Endothelial cell of umbilical vein (primary cell): ENCODE measurements around the gene PLA2G4C. TPM values are rescaled to one million over a fixed set of nuclear protein-coding genes. Genes with fewer than 3 reads are reported as not detected.

Experiments used
- BruUV-seq: library from RNA; stranded (reverse); fragments of 400-500 nt; replicated peaks from 2 replicates; lab custom pipeline; 2021; lab: Mats Ljungman, UMichigan
- CTCF ChIA-PET: fragments of 300-600, 350-600 bp; sonication (Branson Sonifier 250); formaldehyde crosslinking; loops from one replicate; lab custom pipeline; 2021; ENCODE audit warnings: antibody characterized with exemption, inconsistent platforms; lab: Charles Lee
- POLR2A ChIA-PET: fragments of 300-600, 350-600 bp; sonication (Branson Sonifier 250); formaldehyde crosslinking; loops from one replicate; lab custom pipeline; 2021; ENCODE audit warnings: antibody characterized with exemption, inconsistent platforms; lab: Charles Lee
- DNase-seq: peaks from one replicate; pipeline ENCODE4 v3.0.0-alpha.2; 2011; ENCODE audit warnings: low read depth, low spot score
- FAIRE-seq: peaks from 2 replicates; lab custom pipeline; 2011; peaks lifted over from hg19 to GRCh38; lab: Jason Lieb, UNC
- H2AFZ ChIP-seq: 2 replicates; pipeline ENCODE4 v1.6.0; 2012; ENCODE audit warnings: low read depth, low read length, control low read depth, inconsistent platforms
- H3K27ac ChIP-seq: 2 replicates; pipeline ENCODE4 v1.5.1; 2011; ENCODE audit warnings: low read depth, mild to moderate bottlenecking, control low read depth, low read length, moderate library complexity; ENCODE audit not compliant: insufficient read depth
- H3K27me3 ChIP-seq, 2 experiments: 2 replicates each; pipeline versions ENCODE4 v1.6.0 to v1.6.1; 2011; ENCODE audit warnings: low read length in 2 of 2, mixed read lengths in 1 of 2; ENCODE audit not compliant: control insufficient read depth in 2 of 2, insufficient read depth in 2 of 2
- H3K36me3 ChIP-seq, 2 experiments: 2 replicates in 1 of 2; 3 replicates in 1 of 2; pipeline ENCODE4 v1.5.1; 2011; ENCODE audit warnings: low read length in 2 of 2, mild to moderate bottlenecking in 1 of 2, moderate library complexity in 1 of 2; ENCODE audit not compliant: control insufficient read depth in 2 of 2, insufficient read depth in 2 of 2; ENCODE audit errors: extremely low read depth in 1 of 2
- H3K4me1 ChIP-seq: 3 replicates; pipeline ENCODE4 v1.5.1; 2011; ENCODE audit warnings: mild to moderate bottlenecking, low read length; ENCODE audit not compliant: control insufficient read depth, insufficient read depth; ENCODE audit errors: extremely low read depth
- H3K4me2 ChIP-seq: 2 replicates; pipeline ENCODE4 v1.6.1; 2011; ENCODE audit warnings: low read length, control low read depth, mixed read lengths; ENCODE audit not compliant: insufficient read depth
- H3K4me3 ChIP-seq, 3 experiments: fragments of 200-600 bp in 1 of 3; sonication (generic), shearing (Covaris generic) in 1 of 3; replicated peaks in 1 of 3; 2 replicates each; pipeline ENCODE4 v1.5.1; 2011 to 2016; ENCODE audit warnings: control low read depth in 3 of 3, low read length in 3 of 3, mild to moderate bottlenecking in 2 of 3, inconsistent platforms in 1 of 3, low read depth in 1 of 3, moderate library complexity in 1 of 3; ENCODE audit not compliant: insufficient read depth in 1 of 3
- H3K79me2 ChIP-seq: 2 replicates; pipeline ENCODE4 v1.6.0; 2012; ENCODE audit warnings: low read length, inconsistent platforms; ENCODE audit not compliant: control insufficient read depth, insufficient read depth
- H3K9ac ChIP-seq: replicated peaks from 2 replicates; pipeline ENCODE3; 2011; ENCODE audit warnings: low read length, control low read depth; ENCODE audit not compliant: insufficient read depth; ENCODE audit errors: extremely low read depth
- H3K9me1 ChIP-seq: replicated peaks from 3 replicates; pipeline ENCODE4 v1.6.0; 2011; ENCODE audit warnings: mild to moderate bottlenecking, low read length; ENCODE audit not compliant: control insufficient read depth, insufficient read depth; ENCODE audit errors: extremely low read depth
- H3K9me3 ChIP-seq: replicated peaks from 2 replicates; pipeline ENCODE4 v1.5.1; 2012; ENCODE audit warnings: low read length, inconsistent platforms; ENCODE audit not compliant: control insufficient read depth, insufficient read depth
- H4K20me1 ChIP-seq: replicated peaks from 2 replicates; pipeline ENCODE3; 2011; ENCODE audit warnings: mild to moderate bottlenecking, low read length; ENCODE audit not compliant: control insufficient read depth, insufficient read depth; ENCODE audit errors: extremely low read depth
- CTCF ChIP-seq, 2 donors: IDR thresholded peaks; 1 replicate in 1 of 2; 2 replicates in 1 of 2; pipeline ENCODE4 v1.5.1; 2011; ENCODE audit warnings: low read length in 2 of 2, mild to moderate bottlenecking in 2 of 2, moderate library complexity in 2 of 2, control low read depth in 1 of 2, inconsistent platforms in 1 of 2, low read depth in 1 of 2; ENCODE audit not compliant: insufficient read depth in 1 of 2; ENCODE audit errors: extremely low read depth in 1 of 2
- EZH2 ChIP-seq: IDR thresholded peaks from 2 replicates; pipeline ENCODE4 v1.6.1; 2012; ENCODE audit warnings: borderline replicate concordance, low read depth, mild to moderate bottlenecking, moderate library complexity, low read length, inconsistent platforms; ENCODE audit not compliant: severe bottlenecking
- FOS ChIP-seq: IDR thresholded peaks from 2 replicates; pipeline ENCODE4 v1.6.1; 2011; ENCODE audit warnings: mild to moderate bottlenecking, low read length, moderate library complexity, borderline replicate concordance; ENCODE audit not compliant: insufficient read depth
- GATA2 ChIP-seq: IDR thresholded peaks from 2 replicates; pipeline ENCODE4 v1.7.0; 2011; ENCODE audit warnings: low read depth, mild to moderate bottlenecking, moderate library complexity, mixed read lengths, low read length; ENCODE audit not compliant: insufficient read length, insufficient read depth
- JUN ChIP-seq: IDR thresholded peaks from 2 replicates; pipeline ENCODE4 v1.6.1; 2011; ENCODE audit warnings: borderline replicate concordance, low read depth; ENCODE audit not compliant: insufficient read length, insufficient read depth
- MAX ChIP-seq: IDR thresholded peaks from 2 replicates; pipeline ENCODE4 v1.6.1; 2011; ENCODE audit not compliant: insufficient read depth, insufficient read length
- MYC ChIP-seq: IDR thresholded peaks from one replicate; pipeline ENCODE4 v1.6.1; 2011; ENCODE audit warnings: mild to moderate bottlenecking, low read depth, low read length
- POLR2A ChIP-seq: IDR thresholded peaks from 2 replicates; pipeline ENCODE4 v1.6.1; 2012; ENCODE audit warnings: low read depth, mild to moderate bottlenecking, control low read depth, low read length
- POLR2AphosphoS5 ChIP-seq: IDR thresholded peaks from 2 replicates; pipeline ENCODE4 v1.6.1; 2012; ENCODE audit warnings: low read depth, mild to moderate bottlenecking, control low read depth, low read length, moderate library complexity; ENCODE audit not compliant: insufficient read depth
- dilution Hi-C: fragments of 300-500 bp; cut with MboI; formaldehyde crosslinking; loops from one replicate; pipeline ENCODE4 v1.15.0; 2019; ENCODE audit warnings: low sequenced_read_pairs; ENCODE audit not compliant: extremely low pct_ligation_motif_present
- intact Hi-C: fragments of 100-400 bp; cut with micrococcal nuclease; formaldehyde crosslinking; loops from one replicate; pipeline ENCODE4 v1.10.0; 2022
- polyA plus RNA-seq, 4 experiments: library from polyadenylated mRNA; depleted of rRNA in 3 of 4; stranded (reverse) in 3 of 4; unstranded in 1 of 4; fragments of >200 nt; gene quantifications; 2 replicates each; pipeline versions ENCODE4 v1.2.1 to v1.2.3, GENCODE V29; 2011 to 2012; ENCODE audit warnings: missing spikeins in 1 of 4
- total RNA-seq: library from RNA; stranded (reverse); gene quantifications from 2 replicates; pipeline ENCODE4 v1.2.3, GENCODE V29; 2021

Gene PLA2G4C
- total and polyA plus RNA-seq, 2 donors (not counting 3 experiments of a cell fraction or from before 2014, with no cell fraction given), result 53.1 to 63.4 TPM

GRCh38 chr19:48148576-48148975 is 38.0 kb upstream of the PLA2G4C start:
- Histone ChIP-seq H3K36me3 (peaks cover 0 to 2% of the 10 kb centered on the region in 2 experiments), H3K27me3 (no peaks in the 10 kb centered on the region), H3K9ac (no peak overlapping the region), H4K20me1 (no peaks in the 10 kb centered on the region), H2AFZ (no peak overlapping the region), H3K4me2 (no peak overlapping the region), H3K4me3 (no peak overlapping the region), H3K79me2 (no peaks in the 10 kb centered on the region), H3K4me1 (peaks cover 12% of the 10 kb centered on the region), H3K9me3 (no peaks in the 10 kb centered on the region), H3K27ac (no peak overlapping the region), H3K9me1 (no peaks in the 10 kb centered on the region)
- DNase-seq (no peak), FAIRE-seq (no peak)
- dilution Hi-C loops, result no loop called here
- BruUV-seq, result no TSS peak
- POLR2A ChIA-PET, result no interaction called here
- intact Hi-C loops, result no loop called here
- TF ChIP-seq MYC, result no peak
- TF ChIP-seq FOS, result no peak
- TF ChIP-seq EZH2, result no peak
- no peak for TF ChIP-seq POLR2A
- TF ChIP-seq MAX, result no peak
- no peak for TF ChIP-seq POLR2AphosphoS5
- no peak for TF ChIP-seq CTCF (IDR thresholded peaks at IDR 0.05; ENCODE audit: extremely low read depth in 1 of 2, insufficient read depth in 1 of 2, low read depth in 1 of 2, low read length in 2 of 2)
- no peak for TF ChIP-seq JUN
- no peak for TF ChIP-seq GATA2
- CTCF ChIA-PET, result interaction anchor here (0.7 kb wide), 1 partner anchor 185 kb away, joined by 3 read pairs; no protein-coding TSS in a partner anchor
